Melanocyte of skin (primary cell): Measurements from ENCODE around the gene ZNF350. TPM values are rescaled to one million over a fixed set of nuclear protein-coding genes. Genes with fewer than 3 reads are reported as not detected.

Experiments
- total RNA-seq, 2 donors: library from RNA; depleted of rRNA; stranded (reverse); fragments of >200 nt; gene quantifications; 2 replicates each; pipeline ENCODE4 v1.2.3, GENCODE V29; 2012

Gene ZNF350
- total RNA-seq: 1 to 10 TPM; 6.0 to 8.3 TPM

GRCh38 chr19:51986309-51987291 is at the start of gene ZNF350:
ZNF350 (minus strand) TSS chr19:51986840; CDS start chr19:51974360, 12,480 bp downstream.

GRCh38 chr19:52028027-52028779 is 41.6 kb upstream of the ZNF350 start, which contains the start of gene ZNF614:
ZNF614 (minus strand) TSS chr19:52028379; CDS start chr19:52025745, 2,634 bp downstream.

GRCh38 chr19:52007806-52008557 is 21.3 kb upstream of the ZNF350 start, which contains the start of gene ZNF615:
ZNF615 (minus strand) TSS chr19:52008211; CDS start chr19:52003711, 4,500 bp downstream.

GRCh38 chr19:51926784-51927741 is 59.6 kb downstream of the ZNF350 start, which contains the start of gene ZNF613:
ZNF613 (plus strand) TSS chr19:51927472; CDS start chr19:51936221, 8,749 bp downstream.

Other genes starting within 250 kb of the ZNF350 start
- gene FPR1, start 235.0 kb downstream of the ZNF350 start, total RNA-seq: under 1 TPM in 1 of 2 donors, not detected in 1; 0.34 TPM
- gene FPR2, start 225.7 kb downstream of the ZNF350 start, total RNA-seq: not detected
- not detected for gene FPR3, start 191.7 kb downstream of the ZNF350 start, total RNA-seq
- 1 to 10 TPM; 3.0 to 4.1 TPM for gene ZNF577, start 98.9 kb downstream of the ZNF350 start, total RNA-seq
- gene ZNF649, start 81.8 kb downstream of the ZNF350 start, total RNA-seq: 10 to 100 TPM in 1 of 2 donors, 1 to 10 TPM in 1; 8.3 to 11.4 TPM
- gene ZNF613, start 59.4 kb downstream of the ZNF350 start, total RNA-seq: 1 to 10 TPM; 4.5 to 7.3 TPM
- 1 to 10 TPM; 5.2 to 7.3 TPM for gene ZNF615, start 21.4 kb upstream of the ZNF350 start, total RNA-seq
- gene ZNF614, start 41.5 kb upstream of the ZNF350 start, total RNA-seq: 1 to 10 TPM; 7.2 to 8.7 TPM
- gene ZNF432, start 62.0 kb upstream of the ZNF350 start, total RNA-seq: 1 to 10 TPM; 4.0 to 6.5 TPM
- 10 to 100 TPM; 12.3 to 12.7 TPM for gene ZNF841, start 108.9 kb upstream of the ZNF350 start, total RNA-seq
- gene ZNF616, start 153.1 kb upstream of the ZNF350 start, total RNA-seq: 1 to 10 TPM; 7.9 to 9.0 TPM
- gene ZNF836, start 184.8 kb upstream of the ZNF350 start, total RNA-seq: 1 to 10 TPM; 3.3 to 3.8 TPM
- 100 to 1,000 TPM; 128 to 137 TPM for gene PPP2R1A, start 203.2 kb upstream of the ZNF350 start, total RNA-seq